ENCODE results near the gene STAU1.

DNA sequence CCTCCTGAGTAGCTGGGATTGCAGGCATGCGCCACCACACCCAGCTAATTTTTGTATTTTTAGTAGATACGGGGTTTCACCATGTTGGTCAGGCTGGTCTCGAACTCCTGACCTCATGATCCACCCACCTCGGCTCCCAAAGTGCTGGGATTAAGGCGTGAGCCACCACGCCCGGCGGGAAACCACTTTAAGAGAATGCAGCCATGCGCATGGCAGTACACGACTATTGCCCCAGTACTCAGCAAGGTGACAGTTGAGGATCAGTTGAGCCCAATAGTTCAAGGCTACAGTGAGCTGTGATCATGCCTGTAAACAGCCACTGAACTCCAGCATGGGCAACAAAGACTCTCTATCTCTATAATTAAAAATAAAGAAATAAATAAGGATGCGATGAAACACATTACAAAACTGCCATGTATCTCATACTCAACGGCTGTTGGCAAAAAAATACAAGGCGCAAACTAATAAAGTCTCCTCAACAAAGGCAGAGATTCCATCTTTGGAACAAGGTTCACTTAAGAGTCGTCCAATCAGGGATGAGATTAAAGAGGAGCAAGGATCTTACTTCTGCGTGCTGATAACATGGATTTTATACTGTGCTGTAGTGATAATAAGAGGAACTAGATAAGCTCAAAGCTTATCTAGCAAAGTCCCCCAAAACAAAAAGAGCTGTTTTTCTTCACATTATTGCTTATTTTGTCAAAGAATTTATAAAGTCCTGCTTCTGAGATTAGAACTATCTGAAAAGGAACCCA lies 51.1 kb downstream of the STAU1 start:
- TF ChIP-seq GATA3 (IDR thresholded peaks at IDR 0.05; ENCODE audit: low read depth, low read length): no peak
- no peak for TF ChIP-seq GATA2 (IDR thresholded peaks at IDR 0.05; ENCODE audit: low read depth, low read length)

Measured in SH-SY5Y (cell line).